ENCODE results near the gene DOCK1. TPM values are rescaled to one million over a fixed set of nuclear protein-coding genes. Genes with fewer than 3 reads are reported as not detected.
A peak's percentile ranks its signal among the peaks of the same experiment; 100 is the strongest.

DOCK1 gene
- polyA plus RNA-seq, 6 donors from 2014 or later, result not detected

DNA sequence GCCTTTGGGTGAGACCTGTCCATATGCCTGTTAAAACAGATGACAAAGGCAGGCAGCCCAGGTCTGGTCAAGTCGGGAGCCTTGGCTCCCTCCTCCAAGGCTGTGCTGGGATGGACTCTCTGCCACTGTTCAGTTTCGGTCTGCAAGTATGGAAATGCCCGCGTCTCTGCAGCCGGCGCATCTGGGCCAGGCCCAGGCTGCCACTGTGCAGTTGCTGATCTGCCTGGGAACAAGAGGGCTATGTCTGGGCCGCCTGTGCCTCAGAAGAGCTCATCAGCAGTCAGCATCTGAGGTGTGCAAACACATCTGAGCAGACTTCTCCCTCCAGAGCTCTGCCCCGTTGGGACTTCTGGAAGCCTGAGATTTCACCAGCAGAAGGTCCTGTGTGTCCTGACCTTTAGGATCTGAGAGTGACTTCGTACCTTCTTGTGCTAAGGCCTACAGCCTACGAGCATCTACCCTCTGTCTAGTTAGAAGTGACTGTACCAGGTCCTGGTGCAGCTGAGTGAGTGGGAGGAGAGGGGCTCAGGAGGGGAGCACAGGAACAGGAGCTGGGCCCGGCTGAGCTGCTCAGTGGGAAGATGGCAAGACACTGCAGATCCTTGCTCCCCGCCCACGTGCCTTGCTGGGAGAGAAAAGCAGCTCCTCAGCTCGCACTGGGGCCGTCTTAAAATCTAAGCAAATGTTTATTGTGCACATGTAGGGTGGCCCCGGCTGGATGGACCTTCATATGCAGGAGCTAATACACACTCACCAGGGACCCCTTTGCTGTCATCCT, 50.9 kb downstream of the DOCK1 start:
- Mint-ChIP-seq H3K27ac (no peak overlapping the region), H3K4me3 (no peak overlapping the region), H3K27me3 (no peaks in the 10 kb centered on the region), H3K9me3 (no peaks in the 10 kb centered on the region), H3K4me1 (peaks cover 0 to under 1% (median 0%) of the 10 kb centered on the region in 3 donors), H3K36me3 (no peaks in the 10 kb centered on the region)
- DNase-seq (no peak), ATAC-seq (ENCODE audit: low read depth in 2 of 2) (no peak)

DNA sequence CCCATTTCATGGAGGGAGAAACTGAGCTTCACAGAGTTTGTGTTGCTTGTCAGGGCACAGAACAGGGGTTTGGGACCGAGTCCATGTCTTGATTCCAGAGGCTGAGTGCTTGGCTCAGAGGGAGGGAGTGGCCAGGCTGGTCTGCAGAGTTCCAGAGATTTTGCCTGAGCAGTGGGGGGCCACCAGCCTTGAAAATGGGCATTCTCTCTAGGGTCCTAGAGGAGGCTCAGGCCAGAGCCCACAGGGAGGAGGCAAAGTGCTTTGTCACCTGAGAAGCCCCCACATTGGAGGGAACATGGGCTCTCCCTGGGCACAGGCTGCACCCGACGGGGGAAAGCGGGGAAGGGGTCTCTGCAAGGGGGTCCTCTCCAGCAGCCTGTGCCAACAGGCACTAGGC, 51.5 kb downstream of the DOCK1 start:
- Mint-ChIP-seq H3K27me3 (no peaks in the 10 kb centered on the region), H3K9me3 (no peaks in the 10 kb centered on the region), H3K27ac (no peak overlapping the region), H3K4me3 (no peak overlapping the region), H3K4me1 (peaks cover 5 to 6% (median 5%) of the 10 kb centered on the region in 3 donors), H3K36me3 (no peaks in the 10 kb centered on the region)
- ATAC-seq (ENCODE audit: low read depth in 2 of 2), result no peak
- DNase-seq, result no peak

DNA sequence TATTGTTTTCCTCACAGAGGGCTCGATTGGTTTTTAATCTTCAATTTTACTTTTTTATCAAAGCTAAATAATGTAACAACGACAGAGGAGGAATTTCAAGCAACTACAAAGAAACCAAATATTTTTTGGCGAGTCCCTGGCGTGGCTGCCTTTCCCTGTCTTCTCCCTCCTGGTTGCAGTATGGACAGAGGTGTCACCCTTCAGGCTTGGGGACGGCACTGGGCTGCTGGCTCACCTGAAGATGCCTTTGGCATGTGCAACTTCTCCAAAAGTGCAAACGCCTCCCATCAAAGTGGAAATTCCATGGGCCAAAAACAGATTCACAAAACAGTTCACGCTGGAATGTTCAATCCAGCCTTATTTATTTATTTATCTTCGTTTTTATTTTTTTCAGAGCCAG, 51.9 kb downstream of the DOCK1 start:
- DNase-seq, result no peak
- no peak overlapping the region for H3K4me3 Mint-ChIP-seq
- H3K4me1 Mint-ChIP-seq, result peaks cover 5 to 7% (median 6%) of the 10 kb centered on the region in 3 donors
- H3K9me3 Mint-ChIP-seq, result no peaks in the 10 kb centered on the region
- no peak for ATAC-seq (ENCODE audit: low read depth in 2 of 2)
- H3K27ac Mint-ChIP-seq, result no peak overlapping the region
- H3K27me3 Mint-ChIP-seq, result no peaks in the 10 kb centered on the region
- H3K36me3 Mint-ChIP-seq, result no peaks in the 10 kb centered on the region

DNA sequence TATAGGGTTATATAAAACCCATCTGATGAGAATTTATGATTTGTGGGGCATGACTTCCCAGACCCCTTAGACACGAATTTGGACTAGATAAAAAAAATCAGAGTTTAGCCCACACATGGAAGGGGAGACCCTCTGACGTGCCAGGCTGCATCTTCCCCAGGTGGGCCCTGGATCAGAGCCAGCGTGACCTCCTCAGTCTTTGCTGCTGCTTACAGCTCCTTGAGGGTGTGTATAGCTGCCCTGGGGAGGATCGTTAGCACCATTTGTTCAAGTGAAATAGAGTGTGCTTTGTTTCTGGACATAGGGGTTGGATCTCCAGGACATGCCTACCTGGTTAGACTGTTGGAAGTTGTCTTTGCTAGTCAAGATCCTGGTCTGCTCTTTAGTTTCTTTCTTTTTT, 54.2 kb downstream of the DOCK1 start:
- no peaks in the 10 kb centered on the region for H3K27me3 Mint-ChIP-seq
- no peak overlapping the region for H3K27ac Mint-ChIP-seq
- no peaks in the 10 kb centered on the region for H3K9me3 Mint-ChIP-seq
- no peak for DNase-seq
- peaks cover 5 to 8% (median 6%) of the 10 kb centered on the region in 3 donors for H3K4me1 Mint-ChIP-seq
- H3K4me3 Mint-ChIP-seq, result no peak overlapping the region
- no peak for ATAC-seq (ENCODE audit: low read depth in 2 of 2)
- no peaks in the 10 kb centered on the region for H3K36me3 Mint-ChIP-seq

DNA sequence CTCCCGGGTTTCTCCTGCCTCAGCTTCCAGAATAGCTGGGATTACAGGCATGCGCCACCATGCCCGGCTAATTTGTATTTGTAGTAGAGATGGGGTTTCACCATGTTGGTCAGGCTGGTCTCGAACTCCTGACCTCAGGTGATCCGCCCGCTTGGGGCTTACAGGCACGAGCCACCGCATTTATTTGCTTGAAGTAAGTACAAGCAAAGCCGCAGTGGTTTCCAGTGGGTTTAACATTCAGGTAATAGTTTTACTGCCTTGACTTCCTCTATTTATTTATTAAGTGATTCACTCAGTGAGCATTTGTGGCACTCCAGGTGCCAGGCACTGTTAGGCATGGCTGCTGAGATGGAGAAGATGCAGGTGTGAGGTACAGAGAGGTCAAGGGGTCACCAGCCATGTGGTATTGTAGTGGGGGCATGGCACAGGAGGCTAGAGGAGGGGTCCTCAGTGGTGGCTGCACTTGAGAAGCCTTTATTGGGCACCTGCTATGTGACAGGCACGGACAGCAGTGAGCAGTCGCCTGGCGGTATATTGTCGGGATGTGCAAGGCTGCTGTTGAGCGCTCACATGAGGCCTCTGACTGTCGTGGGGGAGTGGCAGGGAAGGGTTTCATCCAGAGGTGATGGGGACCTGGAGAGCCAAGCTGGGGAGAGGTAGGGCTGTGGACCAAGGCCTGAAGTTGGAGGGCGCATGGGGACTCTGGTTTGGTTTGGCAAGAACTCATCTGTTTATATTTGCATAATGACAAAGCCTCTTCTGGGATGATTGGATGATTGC, 54.9 kb downstream of the DOCK1 start:
- no peaks in the 10 kb centered on the region for H3K27me3 Mint-ChIP-seq
- no peak for DNase-seq
- H3K36me3 Mint-ChIP-seq, result no peaks in the 10 kb centered on the region
- no peaks in the 10 kb centered on the region for H3K9me3 Mint-ChIP-seq
- peaks cover 5 to 8% (median 6%) of the 10 kb centered on the region in 3 donors for H3K4me1 Mint-ChIP-seq
- no peak overlapping the region for H3K27ac Mint-ChIP-seq
- ATAC-seq (ENCODE audit: low read depth in 2 of 2), result no peak
- no peak overlapping the region for H3K4me3 Mint-ChIP-seq

DNA sequence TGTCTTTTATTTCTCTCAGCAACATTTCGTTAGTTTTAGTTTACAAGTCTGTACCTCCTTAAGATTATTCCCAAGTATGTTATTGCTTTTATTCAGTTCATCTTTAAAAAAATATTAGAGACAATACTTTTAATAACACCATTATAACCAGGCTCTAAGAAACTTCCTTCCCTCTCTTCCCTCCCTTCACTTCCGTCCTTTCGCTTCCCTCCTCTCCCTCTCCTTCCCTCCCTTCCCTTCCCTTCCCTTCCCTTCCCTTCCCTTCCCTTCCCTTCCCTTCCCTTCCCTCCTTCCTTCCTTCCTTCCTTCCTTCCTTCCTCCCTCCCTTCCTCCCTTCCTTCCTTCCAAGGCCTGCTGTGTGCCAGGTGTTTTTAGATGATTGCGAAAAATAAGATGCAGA, 58.1 kb downstream of the DOCK1 start:
- Mint-ChIP-seq H3K9me3 (peaks cover 0 to 1% (median 0%) of the 10 kb centered on the region in 7 donors), H3K36me3 (no peaks in the 10 kb centered on the region), H3K4me3 (no peak overlapping the region), H3K4me1 (peaks cover 5 to 8% (median 6%) of the 10 kb centered on the region in 3 donors), H3K27ac (no peak overlapping the region), H3K27me3 (no peaks in the 10 kb centered on the region)
- DNase-seq (no peak), ATAC-seq (ENCODE audit: low read depth in 2 of 2) (no peak)

DNA sequence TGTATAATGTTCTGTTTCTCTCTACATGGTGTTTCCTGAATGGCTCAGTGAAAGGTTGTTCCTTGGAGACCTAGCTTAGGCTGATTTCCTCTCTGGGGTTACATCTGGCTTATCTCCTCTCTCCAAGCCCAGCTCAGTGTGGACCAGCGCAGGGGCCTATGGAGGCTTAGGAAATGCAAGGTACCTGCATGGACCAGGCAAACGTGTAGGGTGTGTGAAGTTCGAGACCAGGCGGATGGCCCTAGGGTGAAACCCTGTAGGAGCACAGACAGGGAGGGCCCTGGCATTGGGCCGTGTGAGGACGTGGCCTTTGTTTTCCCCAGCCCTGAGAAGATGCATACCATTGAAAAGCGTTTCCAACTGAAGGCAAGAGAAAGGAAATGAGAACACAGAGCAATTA, 59.0 kb downstream of the DOCK1 start:
- no peaks in the 10 kb centered on the region for H3K27me3 Mint-ChIP-seq
- ATAC-seq (ENCODE audit: low read depth in 2 of 2) (no peak), DNase-seq (no peak)
- H3K27ac Mint-ChIP-seq, result no peak overlapping the region
- H3K4me1 Mint-ChIP-seq, result peaks cover 5 to 8% (median 6%) of the 10 kb centered on the region in 3 donors
- no peaks in the 10 kb centered on the region for H3K36me3 Mint-ChIP-seq
- H3K4me3 Mint-ChIP-seq, result no peak overlapping the region
- H3K9me3 Mint-ChIP-seq, result peaks cover 0 to 1% (median 0%) of the 10 kb centered on the region in 7 donors

DNA sequence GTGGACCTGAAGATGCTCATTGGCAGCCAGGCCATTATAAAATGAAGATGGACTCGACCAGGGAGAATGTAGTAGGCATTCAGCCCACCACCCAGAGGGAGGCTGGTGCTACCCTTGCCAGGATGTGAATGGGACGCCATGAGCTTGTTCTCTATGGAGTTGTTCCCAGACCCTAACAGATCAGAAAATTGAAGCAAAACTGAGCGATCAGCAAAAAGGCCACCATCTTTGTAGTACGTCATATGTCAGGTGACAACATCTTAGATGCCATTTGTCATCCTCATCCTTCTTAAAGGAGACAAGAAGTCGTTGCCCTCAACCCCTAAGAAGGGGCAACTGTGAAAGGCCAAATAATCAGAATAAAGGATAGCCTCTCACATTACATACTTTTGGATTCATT, 61.7 kb downstream of the DOCK1 start:
- DNase-seq, result no peak
- no peak for ATAC-seq (ENCODE audit: low read depth in 2 of 2)
- Mint-ChIP-seq H3K9me3 (peaks cover 0 to 1% (median 0%) of the 10 kb centered on the region in 7 donors), H3K4me1 (peaks cover 0 to 3% (median 0%) of the 10 kb centered on the region in 3 donors), H3K4me3 (no peak overlapping the region), H3K27ac (no peak overlapping the region), H3K36me3 (no peaks in the 10 kb centered on the region), H3K27me3 (no peaks in the 10 kb centered on the region)

DNA sequence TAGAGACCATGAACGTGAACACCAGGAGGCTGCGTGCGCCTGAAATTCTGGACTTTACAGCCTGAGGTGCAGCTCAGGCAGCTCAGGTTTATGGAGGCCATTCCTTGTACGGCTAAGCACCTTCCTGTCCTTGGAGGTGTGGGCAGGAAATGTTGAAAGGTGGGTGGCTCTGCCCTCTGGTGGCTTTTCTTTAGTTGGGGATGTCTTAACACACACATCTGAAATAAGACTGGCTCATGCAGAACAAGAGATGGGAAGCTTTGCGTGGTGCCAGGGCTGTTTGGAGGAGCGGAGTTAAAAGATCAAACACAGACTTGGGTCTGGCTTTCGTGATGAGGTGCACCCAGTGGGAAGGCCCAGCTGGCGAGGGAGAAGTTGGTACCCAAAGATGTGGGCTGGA, 64.1 kb downstream of the DOCK1 start:
- H3K36me3 Mint-ChIP-seq, result no peaks in the 10 kb centered on the region
- no peaks in the 10 kb centered on the region for H3K4me1 Mint-ChIP-seq
- H3K9me3 Mint-ChIP-seq, result peaks cover 0 to 2% (median 0%) of the 10 kb centered on the region in 7 donors
- H3K27me3 Mint-ChIP-seq, result no peaks in the 10 kb centered on the region
- peak overlapping the region in 1 of 6 donors; percentile 22 for H3K27ac Mint-ChIP-seq
- DNase-seq (no peak), ATAC-seq (ENCODE audit: low read depth in 2 of 2) (no peak)
- no peak overlapping the region for H3K4me3 Mint-ChIP-seq

DNA sequence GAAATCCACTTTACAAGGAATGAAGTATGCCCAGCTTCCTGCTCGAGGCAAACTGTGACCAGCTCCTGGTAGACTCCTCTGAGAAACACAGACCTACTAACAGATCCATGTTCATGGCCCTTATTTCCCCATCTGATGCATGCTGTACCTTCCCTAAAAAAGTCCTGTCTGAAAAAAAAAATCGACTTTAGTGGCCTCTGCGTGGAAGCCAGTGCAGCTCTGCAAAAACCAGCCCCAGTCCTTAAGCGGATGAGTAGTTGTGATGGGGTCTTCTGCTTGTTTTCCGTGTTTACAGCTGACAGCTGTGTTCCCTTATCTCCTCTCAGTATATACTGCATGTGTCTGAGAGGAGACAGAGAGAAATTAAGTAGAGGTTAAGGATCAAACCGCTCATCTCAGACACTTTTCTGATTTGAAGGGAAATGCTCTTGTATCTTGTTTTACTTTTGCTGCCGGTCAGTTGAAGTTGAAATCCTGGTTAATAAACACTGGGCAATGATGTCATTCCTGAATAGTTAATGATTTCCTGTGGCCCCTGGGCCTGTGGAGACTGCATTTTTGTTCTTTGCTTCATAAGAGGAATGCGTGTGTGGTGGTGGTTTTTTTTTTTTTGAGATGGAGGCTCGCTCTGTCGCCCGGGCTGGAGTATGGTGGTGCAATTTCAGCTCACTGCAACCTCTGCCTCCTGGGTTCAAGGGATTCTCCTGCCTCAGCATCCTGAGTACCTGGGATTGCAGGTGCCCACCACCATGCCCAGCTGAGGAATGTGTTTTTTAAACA, 67.6 kb downstream of the DOCK1 start:
- H3K27me3 Mint-ChIP-seq, result no peaks in the 10 kb centered on the region
- no peaks in the 10 kb centered on the region for H3K36me3 Mint-ChIP-seq
- no peaks in the 10 kb centered on the region for H3K4me1 Mint-ChIP-seq
- H3K27ac Mint-ChIP-seq, result no peak overlapping the region
- DNase-seq (no peak), ATAC-seq (ENCODE audit: low read depth in 2 of 2) (no peak)
- H3K9me3 Mint-ChIP-seq, result peaks cover 0 to 2% (median 0%) of the 10 kb centered on the region in 7 donors
- no peak overlapping the region for H3K4me3 Mint-ChIP-seq

DNA sequence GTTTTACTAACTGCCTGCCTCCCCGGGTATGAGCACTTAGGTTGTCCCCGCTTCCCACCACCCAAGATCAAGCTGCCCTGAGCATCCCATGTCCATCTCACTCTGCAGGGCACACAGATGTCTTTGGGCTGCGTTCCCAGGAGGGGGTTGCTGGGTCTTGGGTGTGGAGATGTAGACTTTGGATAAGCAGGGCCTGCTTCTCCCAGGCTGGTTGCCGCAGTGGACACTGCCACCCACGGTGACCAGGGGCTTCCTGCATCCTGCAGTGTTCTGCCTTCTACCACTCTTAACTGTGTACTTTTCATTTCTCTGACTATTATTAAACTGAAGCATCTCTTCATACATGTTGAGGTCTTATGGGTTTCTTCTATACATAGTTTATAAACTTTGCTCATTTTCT, 70.0 kb downstream of the DOCK1 start:
- DNase-seq (no peak), ATAC-seq (ENCODE audit: low read depth in 2 of 2) (no peak)
- peak overlapping the region in 1 of 6 donors; percentile 81 for H3K27ac Mint-ChIP-seq
- no peak overlapping the region for H3K4me3 Mint-ChIP-seq
- peaks cover 0 to 2% (median 0%) of the 10 kb centered on the region in 7 donors for H3K9me3 Mint-ChIP-seq
- no peaks in the 10 kb centered on the region for H3K4me1 Mint-ChIP-seq
- no peaks in the 10 kb centered on the region for H3K27me3 Mint-ChIP-seq
- H3K36me3 Mint-ChIP-seq, result no peaks in the 10 kb centered on the region

DNA sequence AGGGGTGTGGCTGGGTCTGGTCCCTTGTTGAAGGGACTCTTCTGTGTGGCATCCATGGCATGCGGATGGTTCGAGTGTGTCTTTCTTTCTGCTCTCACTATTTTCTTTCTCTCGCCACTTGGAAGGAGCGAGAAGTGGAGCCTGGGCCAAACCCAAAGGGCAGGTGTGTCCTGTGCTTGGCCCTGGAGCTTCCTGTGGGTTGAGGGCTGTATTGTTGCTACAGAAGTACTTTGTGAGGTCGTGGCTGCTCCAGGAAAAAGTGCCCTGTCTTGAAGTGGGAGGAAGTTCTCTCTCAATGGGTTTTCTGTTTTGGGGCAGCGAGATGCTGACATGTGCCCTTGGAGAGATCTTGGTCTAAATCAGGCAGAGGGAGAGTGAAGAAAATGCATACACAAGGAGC, 72.0 kb downstream of the DOCK1 start:
- H3K27ac Mint-ChIP-seq, result no peak overlapping the region
- H3K9me3 Mint-ChIP-seq, result peaks cover 0 to 2% (median 0%) of the 10 kb centered on the region in 7 donors
- no peaks in the 10 kb centered on the region for H3K27me3 Mint-ChIP-seq
- H3K4me3 Mint-ChIP-seq, result no peak overlapping the region
- no peaks in the 10 kb centered on the region for H3K4me1 Mint-ChIP-seq
- no peak for DNase-seq
- ATAC-seq (ENCODE audit: low read depth in 2 of 2), result no peak
- no peaks in the 10 kb centered on the region for H3K36me3 Mint-ChIP-seq

DNA sequence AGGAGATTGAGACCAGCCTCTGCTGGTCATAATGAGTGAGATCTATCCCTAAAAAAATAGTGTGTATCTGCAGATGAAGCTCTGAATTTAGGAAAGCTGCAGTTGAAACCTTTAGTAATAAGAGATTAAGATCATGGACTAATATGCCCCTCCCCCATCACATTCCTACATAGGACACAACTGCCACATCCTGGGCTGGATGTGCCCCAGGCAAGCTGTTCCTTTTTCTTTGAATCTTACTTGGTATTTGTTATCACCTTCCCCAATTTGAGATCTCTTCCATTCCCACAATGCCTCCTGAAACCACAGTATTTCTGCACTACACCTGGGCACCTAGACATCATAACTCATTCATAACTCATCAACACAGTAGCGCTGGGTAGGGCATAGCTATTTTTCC, 74.1 kb downstream of the DOCK1 start:
- Mint-ChIP-seq H3K27ac (peak overlapping the region in 1 of 6 donors; percentile 4), H3K4me1 (no peaks in the 10 kb centered on the region), H3K4me3 (no peak overlapping the region), H3K36me3 (no peaks in the 10 kb centered on the region), H3K27me3 (no peaks in the 10 kb centered on the region), H3K9me3 (no peaks in the 10 kb centered on the region)
- no peak for DNase-seq
- ATAC-seq (ENCODE audit: low read depth in 2 of 2), result no peak

Data from naive B cell (primary cell).